Bronchus fibroblast of lung (primary cell): Measurements from ENCODE around the gene CXCL13. TPM values are rescaled to one million over a fixed set of nuclear protein-coding genes. Genes with fewer than 3 reads are reported as not detected.

Experiments
- total RNA-seq: library from RNA; depleted of rRNA; stranded (reverse); fragments of >200 nt; gene quantifications from 2 replicates; pipeline ENCODE4 v1.2.3, GENCODE V29; 2015

The CXCL13 gene, protein sequence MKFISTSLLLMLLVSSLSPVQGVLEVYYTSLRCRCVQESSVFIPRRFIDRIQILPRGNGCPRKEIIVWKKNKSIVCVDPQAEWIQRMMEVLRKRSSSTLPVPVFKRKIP
- not detected in 2 replicates for total RNA-seq

DNA sequence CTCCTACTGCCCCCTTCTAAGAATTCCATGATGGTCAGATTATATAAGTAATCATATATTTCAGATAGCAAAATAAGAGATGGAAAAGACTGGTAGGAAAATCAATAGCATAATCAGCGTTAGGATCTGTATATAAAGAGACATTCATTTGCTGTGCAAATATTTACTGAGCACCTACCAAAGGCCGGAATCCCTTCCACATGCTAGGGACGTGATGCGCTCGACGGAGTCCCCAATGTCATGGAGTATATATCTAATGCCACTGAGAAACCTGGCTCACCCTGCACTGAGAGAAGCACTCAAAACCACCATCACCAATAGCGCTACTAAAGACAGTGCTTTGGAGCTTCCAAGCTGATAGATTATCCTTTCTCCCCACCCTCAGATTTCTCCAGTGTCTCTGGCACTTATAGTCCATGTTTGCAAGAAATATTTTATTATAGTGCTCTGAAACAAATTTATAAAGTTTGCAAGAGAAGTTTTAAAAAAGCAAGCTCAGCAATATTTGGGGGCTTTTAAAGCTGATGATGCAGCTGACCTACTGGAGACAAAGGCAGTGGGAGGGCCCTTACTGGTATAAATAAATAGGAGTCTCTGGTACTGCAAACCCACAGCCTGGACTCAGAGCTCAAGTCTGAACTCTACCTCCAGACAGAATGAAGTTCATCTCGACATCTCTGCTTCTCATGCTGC, at the start of gene CXCL13:
CXCL13 (plus strand) TSS at position 611 of the 693 bp plus-strand sequence; CDS start at position 657, 46 bp downstream.

Other genes with a start within 250 kb of the CXCL13 start
- 4.0 and 4.4 TPM in 2 replicates for gene CNOT6L, start 213.5 kb downstream of the CXCL13 start, total RNA-seq